ENCODE results near the gene ARHGAP40.

The ARHGAP40 gene

GRCh38 chr20:38651562-38651961 lies 50.0 kb downstream of the ARHGAP40 start:
- DNase-seq (ENCODE audit: low read depth) = no peak

GRCh38 chr20:38652995-38653394 lies 51.4 kb downstream of the ARHGAP40 start:
- DNase-seq (ENCODE audit: low read depth) = no peak

- no peak for DNase-seq (ENCODE audit: low read depth)
Observed at GRCh38 chr20:38657390-38657789, 55.8 kb downstream of the ARHGAP40 start.

- no peak for DNase-seq (ENCODE audit: low read depth)
Observed at GRCh38 chr20:38658879-38659596, 57.4 kb downstream of the ARHGAP40 start.

GRCh38 chr20:38659597-38659880 lies 57.9 kb downstream of the ARHGAP40 start:
- no peak for DNase-seq (ENCODE audit: low read depth)

GRCh38 chr20:38660429-38660828 lies 58.8 kb downstream of the ARHGAP40 start:
- DNase-seq (ENCODE audit: low read depth) = no peak

- DNase-seq (ENCODE audit: low read depth) = no peak
Observed at GRCh38 chr20:38663660-38664059, 62.1 kb downstream of the ARHGAP40 start.

GRCh38 chr20:38664284-38664683 lies 62.7 kb downstream of the ARHGAP40 start:
- DNase-seq (ENCODE audit: low read depth) = no peak

- DNase-seq (ENCODE audit: low read depth) = no peak
Observed at GRCh38 chr20:38665094-38665493, 63.5 kb downstream of the ARHGAP40 start.

GRCh38 chr20:38665506-38666285 lies 64.1 kb downstream of the ARHGAP40 start:
- no peak for DNase-seq (ENCODE audit: low read depth)

- DNase-seq (ENCODE audit: low read depth) = no peak
Observed at GRCh38 chr20:38667417-38667956, 65.9 kb downstream of the ARHGAP40 start.

GRCh38 chr20:38669688-38670087 lies 68.1 kb downstream of the ARHGAP40 start:
- no peak for DNase-seq (ENCODE audit: low read depth)

- DNase-seq (ENCODE audit: low read depth) = no peak
Observed at GRCh38 chr20:38670786-38671185, 69.2 kb downstream of the ARHGAP40 start.

- no peak for DNase-seq (ENCODE audit: low read depth)
Observed at GRCh38 chr20:38671186-38671585, 69.6 kb downstream of the ARHGAP40 start.

GRCh38 chr20:38671701-38672292 lies 70.2 kb downstream of the ARHGAP40 start:
- DNase-seq (ENCODE audit: low read depth) = no peak

GRCh38 chr20:38672504-38672903 lies 70.9 kb downstream of the ARHGAP40 start:
- no peak for DNase-seq (ENCODE audit: low read depth)

- no peak for DNase-seq (ENCODE audit: low read depth)
Observed at GRCh38 chr20:38673261-38673660, 71.7 kb downstream of the ARHGAP40 start.

GRCh38 chr20:38673725-38674091 lies 72.1 kb downstream of the ARHGAP40 start:
- no peak for DNase-seq (ENCODE audit: low read depth)

GRCh38 chr20:38674092-38674764 lies 72.6 kb downstream of the ARHGAP40 start:
- peak; percentile 58 for DNase-seq (ENCODE audit: low read depth)

- no peak for DNase-seq (ENCODE audit: low read depth)
Observed at GRCh38 chr20:38674765-38675133, 73.1 kb downstream of the ARHGAP40 start.

GRCh38 chr20:38676576-38676975 lies 75.0 kb downstream of the ARHGAP40 start:
- DNase-seq (ENCODE audit: low read depth) = no peak

GRCh38 chr20:38680500-38681306 lies 79.1 kb downstream of the ARHGAP40 start:
- DNase-seq (ENCODE audit: low read depth) = no peak

Data from stimulated activated CD8-positive, alpha-beta memory T cell treated with anti-CD3 and anti-CD28 coated beads, Interleukin-12 subunit alpha, Interleukin-12 subunit beta, amount 100 ng/mL, for 4 hours (primary cell).